Caki2 (cell line): Measurements from ENCODE around the gene NATD1. TPM values are rescaled to one million over a fixed set of nuclear protein-coding genes. Genes with fewer than 3 reads are reported as not detected.

Source experiments
- total RNA-seq: library from RNA; depleted of rRNA; stranded (reverse); fragments of >200 nt; shearing (Covaris generic); gene quantifications from 2 replicates; pipeline ENCODE4 v1.2.3, GENCODE V29; 2014; ENCODE audit warnings: low replicate concordance; rRNA removed

The NATD1 gene
- total RNA-seq, 1 experiment from 2014 or later, result 0.10 TPM

Other genes with a start within 250 kb of the NATD1 start
- 115 and 144 TPM in 2 replicates for gene USP22, start 210.4 kb downstream of the NATD1 start, total RNA-seq
- 12.3 and 21.2 TPM in 2 replicates for gene DHRS7B, start 126.4 kb downstream of the NATD1 start, total RNA-seq
- gene TMEM11, start 39.2 kb downstream of the NATD1 start, total RNA-seq, result 25.4 and 29.5 TPM in 2 replicates
- 24.6 and 28.6 TPM in 2 replicates for gene MAP2K3, start 31.3 kb upstream of the NATD1 start, total RNA-seq
- 0.07 TPM in 1 of 2 replicates, not detected in the other for gene KCNJ12, start 122.9 kb upstream of the NATD1 start, total RNA-seq